Neural cell (in vitro differentiated cells): ENCODE measurements around the gene QSOX1. TPM values are rescaled to one million over a fixed set of nuclear protein-coding genes. Genes with fewer than 3 reads are reported as not detected.

Source experiments
- H2AFZ ChIP-seq: fragments of 200-600, 300-800 bp; sonication (generic), shearing (Covaris generic); 2 replicates; pipeline ENCODE4 v1.6.0; 2014; ENCODE audit warnings: low read depth, mild to moderate bottlenecking, antibody characterized with exemption, low read length, moderate library complexity
- H3F3A ChIP-seq: fragments of 200-600 bp; shearing (Covaris generic); 2 replicates; pipeline ENCODE4 v1.6.1; 2016; ENCODE audit warnings: mild to moderate bottlenecking, moderate library complexity, mixed read lengths, antibody characterized with exemption, low read length; ENCODE audit not compliant: insufficient read depth, poor library complexity, severe bottlenecking
- H3K27ac ChIP-seq: fragments of 200-600, 300-800 bp; sonication (generic), shearing (Covaris generic); 2 replicates; pipeline ENCODE4 v1.5.1; 2014; ENCODE audit warnings: mild to moderate bottlenecking, low read length, moderate library complexity
- H3K27me3 ChIP-seq: fragments of 300-800, 200-600 bp; sonication (generic), shearing (Covaris generic); 2 replicates; pipeline ENCODE4 v1.6.0; 2014; ENCODE audit warnings: mild to moderate bottlenecking, low read depth, low read length, moderate library complexity; ENCODE audit not compliant: insufficient read depth
- H3K36me3 ChIP-seq: fragments of 300-800, 200-600 bp; sonication (generic), shearing (Covaris generic); 2 replicates; pipeline ENCODE4 v1.5.1; 2014; ENCODE audit warnings: mild to moderate bottlenecking, antibody characterized with exemption, low read length, moderate library complexity; ENCODE audit not compliant: insufficient read depth
- H3K4me2 ChIP-seq: fragments of 300-800, 200-600 bp; sonication (generic), shearing (Covaris generic); 2 replicates; pipeline ENCODE4 v1.6.0; 2014; ENCODE audit warnings: mild to moderate bottlenecking, low read length
- H3K4me3 ChIP-seq: fragments of 300-800, 200-600 bp; sonication (generic), shearing (Covaris generic); 2 replicates; pipeline ENCODE4 v1.5.1; 2014; ENCODE audit warnings: mild to moderate bottlenecking, low read length, moderate library complexity
- H3K79me2 ChIP-seq: fragments of 200-600 bp; shearing (Covaris generic); replicated peaks from 2 replicates; pipeline ENCODE4 v1.6.0; 2014; ENCODE audit warnings: mild to moderate bottlenecking, low read length, moderate library complexity; ENCODE audit not compliant: insufficient read depth
- H3K9ac ChIP-seq: fragments of 300-800, 200-600 bp; sonication (generic), shearing (Covaris generic); 2 replicates; pipeline ENCODE4 v1.6.1; 2016; ENCODE audit warnings: mild to moderate bottlenecking, low read length, mixed read lengths
- H3K9me2 ChIP-seq: fragments of 200-600 bp; shearing (Covaris generic); 2 replicates; pipeline ENCODE4 v1.6.1; 2016; ENCODE audit warnings: mild to moderate bottlenecking, low read length, mixed read lengths; ENCODE audit not compliant: insufficient read depth
- H3K9me3 ChIP-seq: fragments of 200-600, 300-800 bp; sonication (generic), shearing (Covaris generic); 2 replicates; pipeline ENCODE4 v1.6.1; 2016; ENCODE audit warnings: mild to moderate bottlenecking, mixed run types, low read length, moderate library complexity, mixed read lengths
- H4K20me1 ChIP-seq: fragments of 200-600 bp; shearing (Covaris generic); 2 replicates; pipeline ENCODE4 v1.6.1; 2016; ENCODE audit warnings: mild to moderate bottlenecking, mixed run types; ENCODE audit not compliant: insufficient read depth
- CTCF ChIP-seq: fragments of 450-650 bp; IDR thresholded peaks from 2 replicates; pipeline ENCODE4 v1.5.1; 2014; ENCODE audit warnings: antibody characterized with exemption, mild to moderate bottlenecking, moderate library complexity; ENCODE audit not compliant: poor library complexity, severe bottlenecking
- EP300 ChIP-seq: fragments of 450-650 bp; conservative IDR thresholded peaks from 2 replicates; pipeline ENCODE4 v1.6.1; 2014; ENCODE audit warnings: antibody characterized with exemption, mild to moderate bottlenecking, moderate library complexity; ENCODE audit not compliant: poor library complexity, severe bottlenecking
- EZH2 ChIP-seq: fragments of 200-600, 300-800 bp; shearing (Covaris generic), sonication (generic); IDR thresholded peaks from 2 replicates; pipeline ENCODE4 v1.6.1; 2014; ENCODE audit warnings: antibody characterized with exemption, low read length, borderline replicate concordance, mild to moderate bottlenecking; ENCODE audit not compliant: insufficient read depth, poor library complexity, severe bottlenecking
- MXI1 ChIP-seq: fragments of 450-650 bp; conservative IDR thresholded peaks from 2 replicates; pipeline ENCODE4 v1.6.1; 2014; ENCODE audit warnings: antibody characterized with exemption, mild to moderate bottlenecking; ENCODE audit not compliant: poor library complexity, severe bottlenecking
- POLR2AphosphoS5 ChIP-seq: IDR thresholded peaks from 2 replicates; pipeline ENCODE4 v1.6.1; 2012
- RAD21 ChIP-seq: fragments of 450-650 bp; conservative IDR thresholded peaks from 2 replicates; pipeline ENCODE4 v1.6.1; 2014; ENCODE audit warnings: antibody characterized with exemption, mild to moderate bottlenecking, moderate library complexity
- REST ChIP-seq: IDR thresholded peaks from 2 replicates; pipeline ENCODE4 v1.6.1; 2012; ENCODE audit warnings: borderline replicate concordance
- SMC3 ChIP-seq: fragments of 450-650 bp; conservative IDR thresholded peaks from 2 replicates; pipeline ENCODE4 v1.6.1; 2014; ENCODE audit warnings: antibody characterized with exemption, mild to moderate bottlenecking, moderate library complexity; ENCODE audit not compliant: poor library complexity
- TAF1 ChIP-seq: IDR thresholded peaks from 2 replicates; pipeline ENCODE4 v1.6.1; 2012; ENCODE audit warnings: low read depth
- polyA plus RNA-seq: library from polyadenylated mRNA; depleted of rRNA; stranded (reverse); fragments of >200 nt; gene quantifications from 2 replicates; pipeline ENCODE4 v1.2.3, GENCODE V29; 2014

Gene QSOX1
- polyA plus RNA-seq, 1 donor from 2014 or later, result 49.8 TPM

- H3F3A ChIP-seq, result no peaks in the 10 kb centered on the region
- no peaks in the 10 kb centered on the region for H3K36me3 ChIP-seq
- TF ChIP-seq MXI1 (no peak), REST (no peak), RAD21 (no peak), SMC3 (no peak), EP300 (no peak), POLR2AphosphoS5 (no peak), EZH2 (no peak), TAF1 (no peak), CTCF (no peak)
- H3K79me2 ChIP-seq, result no peaks in the 10 kb centered on the region
- no peaks in the 10 kb centered on the region for H3K9me3 ChIP-seq
- no peaks in the 10 kb centered on the region for H4K20me1 ChIP-seq
- peaks cover 12% of the 10 kb centered on the region for H3K27me3 ChIP-seq
- no peak overlapping the region for H3K4me2 ChIP-seq
- no peaks in the 10 kb centered on the region for H3K9me2 ChIP-seq
- H3K9ac ChIP-seq, result no peak overlapping the region
- H3K27ac ChIP-seq, result no peak overlapping the region
- H2AFZ ChIP-seq, result no peak overlapping the region
- no peak overlapping the region for H3K4me3 ChIP-seq
These were observed 91.9 kb downstream of the QSOX1 start for GRCh38 chr1:180246579-180246978.

GRCh38 chr1:180247061-180247460 is 92.4 kb downstream of the QSOX1 start:
- no peaks in the 10 kb centered on the region for H4K20me1 ChIP-seq
- H3K9me2 ChIP-seq, result no peaks in the 10 kb centered on the region
- H3K27me3 ChIP-seq, result peaks cover 8% of the 10 kb centered on the region
- no peak overlapping the region for H3K9ac ChIP-seq
- H3K79me2 ChIP-seq, result no peaks in the 10 kb centered on the region
- no peak overlapping the region for H2AFZ ChIP-seq
- H3K27ac ChIP-seq, result no peak overlapping the region
- no peaks in the 10 kb centered on the region for H3F3A ChIP-seq
- H3K4me3 ChIP-seq, result no peak overlapping the region
- H3K36me3 ChIP-seq, result no peaks in the 10 kb centered on the region
- H3K4me2 ChIP-seq, result no peak overlapping the region
- H3K9me3 ChIP-seq, result no peaks in the 10 kb centered on the region
- no peak for TF ChIP-seq CTCF
- TF ChIP-seq POLR2AphosphoS5, result no peak
- no peak for TF ChIP-seq RAD21
- TF ChIP-seq SMC3, result no peak
- no peak for TF ChIP-seq REST
- no peak for TF ChIP-seq MXI1
- no peak for TF ChIP-seq TAF1
- TF ChIP-seq EZH2, result no peak
- TF ChIP-seq EP300, result no peak
